IMR-90 (cell line): ENCODE measurements around the gene SSBP3. TPM values are rescaled to one million over a fixed set of nuclear protein-coding genes. Genes with fewer than 3 reads are reported as not detected.

Source experiments
- ATAC-seq: fragments of 200-7000 bp; cut with Tn5 transposase; 2 replicates; pipeline ENCODE4 v1.9.1; 2020; ENCODE audit warnings: low read depth, mild to moderate bottlenecking, moderate library complexity
- BruUV-seq: library from RNA; stranded (reverse); fragments of 400-500 nt; replicated peaks from 2 replicates; lab custom pipeline; 2021; lab: Mats Ljungman, UMichigan
- CTCF ChIA-PET: fragments of 300-600 bp; formaldehyde crosslinking; extraction: SDS; loops from one replicate; lab custom pipeline; 2021; ENCODE audit warnings: antibody characterized with exemption; lab: Yijun Ruan, JAX
- POLR2A ChIA-PET: fragments of 300-600 bp; sonication (Branson Sonifier 250); formaldehyde crosslinking; loops from one replicate; lab custom pipeline; 2022; ENCODE audit warnings: antibody characterized with exemption; ENCODE audit not compliant: unreplicated experiment; lab: Charles Lee
- DNase-seq: peaks from one replicate; pipeline ENCODE4 v3.0.0; 2013
- H2AFZ ChIP-seq: replicated peaks from 2 replicates; pipeline ENCODE3; 2013; ENCODE audit warnings: low read length, mild to moderate bottlenecking; ENCODE audit not compliant: poor library complexity
- H2AK5ac ChIP-seq: 2 replicates; pipeline ENCODE4 v1.6.1; 2013; ENCODE audit warnings: low read depth, low read length, inconsistent platforms
- H2AK9ac ChIP-seq: replicated peaks from 2 replicates; pipeline ENCODE3; 2013; ENCODE audit warnings: mild to moderate bottlenecking, low read depth, low read length, moderate library complexity; ENCODE audit not compliant: poor library complexity
- H2BK120ac ChIP-seq: 2 replicates; pipeline ENCODE4 v1.6.1; 2013; ENCODE audit warnings: low read depth, low read length, inconsistent platforms
- H2BK15ac ChIP-seq: 3 replicates; pipeline ENCODE4 v1.6.1; 2013; ENCODE audit warnings: low read depth, low read length, inconsistent platforms
- H2BK20ac ChIP-seq: 2 replicates; pipeline ENCODE4 v1.6.1; 2013; ENCODE audit warnings: low read depth, mild to moderate bottlenecking, inconsistent platforms, low read length, moderate library complexity
- H2BK5ac ChIP-seq: 2 replicates; pipeline ENCODE4 v1.6.1; 2013; ENCODE audit warnings: mild to moderate bottlenecking, low read depth, low read length, inconsistent platforms; ENCODE audit not compliant: poor library complexity, severe bottlenecking
- H3K14ac ChIP-seq: replicated peaks from 2 replicates; pipeline ENCODE4 v1.6.1; 2013; ENCODE audit warnings: low read depth, low read length, inconsistent platforms
- H3K18ac ChIP-seq: 2 replicates; pipeline ENCODE4 v1.6.1; 2013; ENCODE audit warnings: low read depth, low read length, control low read depth
- H3K23ac ChIP-seq: 2 replicates; pipeline ENCODE4 v1.6.1; 2013; ENCODE audit warnings: low read depth, low read length, inconsistent platforms
- H3K27ac ChIP-seq: 2 replicates; pipeline ENCODE4 v1.5.1; 2013; ENCODE audit warnings: mild to moderate bottlenecking, control low read depth, low read length; ENCODE audit not compliant: insufficient read depth
- H3K27me3 ChIP-seq: 2 replicates; pipeline ENCODE4 v1.6.1; 2013; ENCODE audit warnings: low read length; ENCODE audit not compliant: control insufficient read depth, insufficient read depth
- H3K36me3 ChIP-seq: 2 replicates; pipeline ENCODE4 v1.6.1; 2013; ENCODE audit warnings: low read length, mixed read lengths; ENCODE audit not compliant: control insufficient read depth, insufficient read depth
- H3K4ac ChIP-seq: 2 replicates; pipeline ENCODE4 v1.6.1; 2013; ENCODE audit warnings: low read depth, low read length, inconsistent platforms
- H3K4me1 ChIP-seq: 2 replicates; pipeline ENCODE4 v1.6.1; 2013; ENCODE audit warnings: low read length, mixed read lengths; ENCODE audit not compliant: control insufficient read depth, insufficient read depth
- H3K4me2 ChIP-seq: 2 replicates; pipeline ENCODE4 v1.6.1; 2013; ENCODE audit warnings: low read depth, mild to moderate bottlenecking, control low read depth, low read length, moderate library complexity
- H3K4me3 ChIP-seq: 2 replicates; pipeline ENCODE4 v1.5.1; 2013; ENCODE audit warnings: low read depth, mild to moderate bottlenecking, control low read depth, low read length, moderate library complexity; ENCODE audit not compliant: insufficient read depth
- H3K56ac ChIP-seq: 2 replicates; pipeline ENCODE4 v1.6.1; 2013; ENCODE audit warnings: low read length, inconsistent platforms; ENCODE audit not compliant: insufficient read depth; ENCODE audit errors: extremely low read depth
- H3K79me1 ChIP-seq, 2 experiments: 2 replicates each; pipeline ENCODE4 v1.6.1; 2013; ENCODE audit warnings: low read length in 2 of 2, inconsistent platforms in 1 of 2, low read depth in 1 of 2
- H3K9ac ChIP-seq: 2 replicates; pipeline ENCODE4 v1.6.1; 2013; ENCODE audit warnings: low read depth, low read length, control low read depth
- H3K9me1 ChIP-seq: 2 replicates; pipeline ENCODE4 v1.6.1; 2013; ENCODE audit warnings: low read length, inconsistent platforms; ENCODE audit not compliant: insufficient read depth
- H3K9me3 ChIP-seq: 2 replicates; pipeline ENCODE4 v1.6.1; 2013; ENCODE audit warnings: low read length; ENCODE audit not compliant: control insufficient read depth, insufficient read depth
- H4K20me1 ChIP-seq: 2 replicates; pipeline ENCODE4 v1.6.1; 2013; ENCODE audit warnings: low read length, inconsistent platforms; ENCODE audit not compliant: insufficient read depth
- H4K5ac ChIP-seq: 2 replicates; pipeline ENCODE4 v1.6.1; 2013; ENCODE audit warnings: mild to moderate bottlenecking, low read depth, low read length, control low read depth
- H4K8ac ChIP-seq, 2 experiments: 2 replicates each; pipeline ENCODE4 v1.6.1; 2013; ENCODE audit warnings: low read depth in 2 of 2, low read length in 2 of 2, control low read depth in 1 of 2, inconsistent platforms in 1 of 2
- H4K91ac ChIP-seq: 2 replicates; pipeline ENCODE4 v1.6.1; 2013; ENCODE audit warnings: low read depth, low read length, inconsistent platforms; ENCODE audit not compliant: insufficient read depth
- BHLHE40 ChIP-seq: fragments of 150-350 bp; IDR thresholded peaks from 2 replicates; pipeline ENCODE4 v1.6.1; 2016; ENCODE audit warnings: mild to moderate bottlenecking, low read depth, low read length
- CEBPB ChIP-seq: IDR thresholded peaks from 2 replicates; pipeline ENCODE4 v1.6.1; 2012; ENCODE audit warnings: low read depth, low read length, improper control_type of control experiment
- CHD1 ChIP-seq: IDR thresholded peaks from 2 replicates; pipeline ENCODE4 v1.6.1; 2012; ENCODE audit warnings: low read depth, low read length, improper control_type of control experiment
- CTCF ChIP-seq: conservative IDR thresholded peaks from 2 replicates; pipeline ENCODE4 v1.5.1; 2012; ENCODE audit warnings: mild to moderate bottlenecking, low read depth, low read length, improper control_type of control experiment
- ELK1 ChIP-seq: fragments of 150-350 bp; IDR thresholded peaks from 2 replicates; pipeline ENCODE4 v1.6.1; 2016; ENCODE audit warnings: low read depth, mild to moderate bottlenecking, low read length, moderate library complexity, borderline replicate concordance
- FOS ChIP-seq: fragments of 150-350 bp; IDR thresholded peaks from 2 replicates; pipeline ENCODE4 v1.6.1; 2016; ENCODE audit warnings: low read depth, low read length
- MAFK ChIP-seq: IDR thresholded peaks from 2 replicates; pipeline ENCODE4 v1.6.1; 2012; ENCODE audit warnings: low read depth, low read length, improper control_type of control experiment
- MAZ ChIP-seq: IDR thresholded peaks from 2 replicates; pipeline ENCODE4 v1.6.1; 2012; ENCODE audit warnings: low read depth, mild to moderate bottlenecking, low read length, improper control_type of control experiment, moderate library complexity, borderline replicate concordance
- MXI1 ChIP-seq: IDR thresholded peaks from 2 replicates; pipeline ENCODE4 v1.6.1; 2012; ENCODE audit warnings: low read depth, mild to moderate bottlenecking, low read length, moderate library complexity, borderline replicate concordance
- NFE2L2 ChIP-seq: fragments of 150-350 bp; IDR thresholded peaks from 2 replicates; pipeline ENCODE4 v1.6.1; 2016; ENCODE audit warnings: low read depth, mild to moderate bottlenecking, low read length
- POLR2A ChIP-seq: IDR thresholded peaks from 2 replicates; pipeline ENCODE4 v1.6.1; 2012; ENCODE audit warnings: mild to moderate bottlenecking, low read depth, low read length
- RAD21 ChIP-seq: IDR thresholded peaks from 2 replicates; pipeline ENCODE4 v1.6.1; 2012; ENCODE audit warnings: low read length, improper control_type of control experiment
- RCOR1 ChIP-seq: IDR thresholded peaks from 2 replicates; pipeline ENCODE4 v1.6.1; 2012; ENCODE audit warnings: mild to moderate bottlenecking, low read length, improper control_type of control experiment; ENCODE audit not compliant: insufficient replicate concordance
- RFX5 ChIP-seq: IDR thresholded peaks from 2 replicates; pipeline ENCODE4 v1.8.0; 2012; ENCODE audit warnings: low read depth, mild to moderate bottlenecking, low read length, moderate library complexity
- SMC3 ChIP-seq: fragments of 150-350 bp; IDR thresholded peaks from 2 replicates; pipeline ENCODE4 v1.6.1; 2016; ENCODE audit warnings: low read depth, mild to moderate bottlenecking, antibody characterized with exemption, low read length, moderate library complexity
- WGBS, 2 experiments: methylation state at CpG; one replicate each; pipeline versions ENCODE4 v1.1.5 to v1.1.7; 2013; ENCODE audit warnings: missing lambda C conversion rate in 2 of 2; ENCODE audit not compliant: insufficient read length in 1 of 2; ENCODE audit errors: extremely low coverage in 2 of 2; 5-methylcytosine and 5-hydroxymethylcytosine counted together
- dilution Hi-C: fragments of 300-500 bp; cut with HindIII; formaldehyde crosslinking; loops from one replicate; pipeline ENCODE4 v1.14.3; 2018; ENCODE audit warnings: low sequenced_read_pairs; ENCODE audit not compliant: unreplicated experiment
- in situ Hi-C: fragments of 300-500 bp; cut with MboI; formaldehyde crosslinking; loops from 3 replicates; pipeline ENCODE4 v1.14.3; 2019; ENCODE audit warnings: low sequenced_read_pairs, inconsistent platforms, mixed read lengths
- intact Hi-C: fragments of 100-400 bp; cut with micrococcal nuclease; formaldehyde crosslinking; loops from 2 replicates; pipeline ENCODE4 v1.10.0; 2022
- polyA plus RNA-seq, 3 experiments: library from polyadenylated mRNA; depleted of rRNA; stranded (reverse); fragments of >200 nt; gene quantifications; 2 replicates each; pipeline ENCODE4 v1.2.3, GENCODE V29; 2012; ENCODE audit warnings: low replicate concordance in 1 of 3
- total RNA-seq: library from RNA; depleted of rRNA; stranded (reverse); fragments of >200 nt; gene quantifications from 2 replicates; pipeline ENCODE4 v1.2.3, GENCODE V29; 2012
- TF ChIP-seq, protein P1 (sequence below): fragments of 150-350 bp; IDR thresholded peaks from 2 replicates; pipeline ENCODE4 v1.6.1; 2017; ENCODE audit warnings: mild to moderate bottlenecking, antibody characterized with exemption, low read length, low read depth

SSBP3 gene
- total and polyA plus RNA-seq, 2 of the 4 experiments (the other 2 are of a cell fraction), result 10.9 to 39.6 TPM

GRCh38 chr1:54240741-54241335 lies 165.4 kb downstream of the SSBP3 start:
- Histone ChIP-seq H4K8ac (no peak overlapping the region), H3K27me3 (no peaks in the 10 kb centered on the region), H3K9me3 (no peaks in the 10 kb centered on the region), H3K4me1 (no peaks in the 10 kb centered on the region), H4K20me1 (no peaks in the 10 kb centered on the region), H2BK20ac (no peak overlapping the region), H3K9me1 (peaks cover 11% of the 10 kb centered on the region; the same call in 1 of the 2 replicates), H3K36me3 (peaks cover 73% of the 10 kb centered on the region), H2AK9ac (no peak overlapping the region), H2BK5ac (no peak overlapping the region), H3K79me1 (peaks cover 4% of the 10 kb centered on the region in 2 experiments; a peak in 2 of 4 replicates), H2BK15ac (no peak overlapping the region), H2AFZ (no peak overlapping the region), H3K18ac (no peak overlapping the region), H3K4me2 (no peak overlapping the region), H4K91ac (no peak overlapping the region), H3K4ac (no peak overlapping the region), H3K14ac (no peak overlapping the region), H3K56ac (no peak overlapping the region), H3K23ac (no peak overlapping the region), H2BK120ac (no peak overlapping the region), H4K5ac (no peak overlapping the region), H2AK5ac (no peak overlapping the region), H3K4me3 (no peak overlapping the region), H3K9ac (no peak overlapping the region), H3K27ac (no peak overlapping the region)
- ChIA-PET POLR2A (no interaction called here), CTCF (no interaction called here)
- dilution Hi-C loops, result no loop called here
- in situ Hi-C loops, result no loop called here
- BruUV-seq, result no TSS peak
- ATAC-seq (no peak), DNase-seq (no peak)
- intact Hi-C loops, result no loop called here
- 83% methylated on average over 1 of the region's 12 CpGs; no CpG with 5 or more reads in 1 of the 2 experiments for WGBS, 2 experiments
- TF ChIP-seq CHD1 (no peak), RAD21 (no peak), NFE2L2 (no peak), RFX5 (no peak), MAZ (no peak), MAFK (no peak), ELK1 (no peak), CTCF (no peak), RCOR1 (no peak), CEBPB (no peak), BHLHE40 (no peak), POLR2A (no peak), MXI1 (no peak), SMC3 (no peak), FOS (no peak)
- TF ChIP-seq, protein P1, sequence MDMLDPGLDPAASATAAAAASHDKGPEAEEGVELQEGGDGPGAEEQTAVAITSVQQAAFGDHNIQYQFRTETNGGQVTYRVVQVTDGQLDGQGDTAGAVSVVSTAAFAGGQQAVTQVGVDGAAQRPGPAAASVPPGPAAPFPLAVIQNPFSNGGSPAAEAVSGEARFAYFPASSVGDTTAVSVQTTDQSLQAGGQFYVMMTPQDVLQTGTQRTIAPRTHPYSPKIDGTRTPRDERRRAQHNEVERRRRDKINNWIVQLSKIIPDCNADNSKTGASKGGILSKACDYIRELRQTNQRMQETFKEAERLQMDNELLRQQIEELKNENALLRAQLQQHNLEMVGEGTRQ, result no peak
